Uterus (tissue), 2 donors: ENCODE results near the gene KCNK10.

ENCODE experiments used
- POLR2A ChIP-seq, 2 donors: fragments of 450-650 bp; IDR thresholded peaks; one replicate each; pipeline ENCODE4 v1.6.1; 2016; ENCODE audit warnings: antibody characterized with exemption in 2 of 2, mild to moderate bottlenecking in 1 of 2, moderate library complexity in 1 of 2
- TF ChIP-seq, protein P1 (sequence below), 4 experiments: fragments of 200-600 bp in 2 of 4; fragments of 450-650 bp in 2 of 4; sonication (generic) in 2 of 4; IDR thresholded peaks; one replicate each; pipeline ENCODE4 v1.5.1; 2016 to 2019; ENCODE audit warnings: antibody characterized with exemption in 4 of 4, mild to moderate bottlenecking in 2 of 4, moderate library complexity in 1 of 4

DNA sequence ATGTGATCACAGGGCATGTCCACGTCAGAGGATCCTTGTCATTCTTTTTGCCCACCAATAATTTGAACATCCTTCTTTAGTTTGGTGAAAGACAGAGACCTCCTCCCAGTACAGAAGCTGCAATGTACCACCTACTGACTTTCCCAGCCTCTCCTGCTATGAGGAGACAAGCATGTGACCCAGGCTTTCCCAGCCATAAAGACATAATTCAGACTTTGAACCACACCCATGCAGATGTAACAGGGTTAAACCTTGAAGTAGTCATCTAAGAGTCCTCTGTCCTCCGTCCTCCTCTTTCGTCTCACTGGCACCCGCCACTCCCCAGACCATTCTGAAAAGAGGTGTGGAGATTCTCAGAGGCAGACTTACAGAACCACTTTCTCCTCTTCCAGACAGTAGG lies 120.8 kb downstream of the KCNK10 start:
- TF ChIP-seq, protein P1, sequence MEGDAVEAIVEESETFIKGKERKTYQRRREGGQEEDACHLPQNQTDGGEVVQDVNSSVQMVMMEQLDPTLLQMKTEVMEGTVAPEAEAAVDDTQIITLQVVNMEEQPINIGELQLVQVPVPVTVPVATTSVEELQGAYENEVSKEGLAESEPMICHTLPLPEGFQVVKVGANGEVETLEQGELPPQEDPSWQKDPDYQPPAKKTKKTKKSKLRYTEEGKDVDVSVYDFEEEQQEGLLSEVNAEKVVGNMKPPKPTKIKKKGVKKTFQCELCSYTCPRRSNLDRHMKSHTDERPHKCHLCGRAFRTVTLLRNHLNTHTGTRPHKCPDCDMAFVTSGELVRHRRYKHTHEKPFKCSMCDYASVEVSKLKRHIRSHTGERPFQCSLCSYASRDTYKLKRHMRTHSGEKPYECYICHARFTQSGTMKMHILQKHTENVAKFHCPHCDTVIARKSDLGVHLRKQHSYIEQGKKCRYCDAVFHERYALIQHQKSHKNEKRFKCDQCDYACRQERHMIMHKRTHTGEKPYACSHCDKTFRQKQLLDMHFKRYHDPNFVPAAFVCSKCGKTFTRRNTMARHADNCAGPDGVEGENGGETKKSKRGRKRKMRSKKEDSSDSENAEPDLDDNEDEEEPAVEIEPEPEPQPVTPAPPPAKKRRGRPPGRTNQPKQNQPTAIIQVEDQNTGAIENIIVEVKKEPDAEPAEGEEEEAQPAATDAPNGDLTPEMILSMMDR (IDR thresholded peaks at IDR 0.05) = no peak
- no peak for TF ChIP-seq POLR2A (IDR thresholded peaks at IDR 0.05)
